DOHH2 (cell line): ENCODE results near the gene RHOXF2B.

Experiments
- H3F3A ChIP-seq: fragments of 200-600 bp; sonication (generic), shearing (Covaris generic); 2 replicates; pipeline ENCODE4 v1.6.0; 2016; ENCODE audit warnings: antibody characterized with exemption, mild to moderate bottlenecking; ENCODE audit not compliant: control insufficient read depth, insufficient read depth
- H3K27ac ChIP-seq: fragments of 200-600 bp; sonication (generic); 2 replicates; pipeline ENCODE4 v1.5.1; 2014; ENCODE audit warnings: low read depth, mild to moderate bottlenecking, low read length, moderate library complexity
- H3K27me3 ChIP-seq: fragments of 200-600 bp; sonication (generic); 2 replicates; pipeline ENCODE4 v1.6.1; 2014; ENCODE audit warnings: mild to moderate bottlenecking, low read length, mixed read lengths; ENCODE audit not compliant: control insufficient read depth
- H3K36me3 ChIP-seq: fragments of 200-600 bp; sonication (generic); 2 replicates; pipeline ENCODE4 v1.6.1; 2014; ENCODE audit warnings: mild to moderate bottlenecking, low read length, moderate library complexity, mixed read lengths; ENCODE audit not compliant: control insufficient read depth
- H3K4me1 ChIP-seq: fragments of 200-600 bp; sonication (generic); 2 replicates; pipeline ENCODE4 v1.6.1; 2014; ENCODE audit warnings: mild to moderate bottlenecking, low read length, mixed read lengths; ENCODE audit not compliant: control insufficient read depth
- H3K4me2 ChIP-seq: fragments of 200-600 bp; sonication (generic); 2 replicates; pipeline ENCODE4 v1.6.0; 2014; ENCODE audit warnings: mild to moderate bottlenecking, low read length, moderate library complexity
- H3K4me3 ChIP-seq: fragments of 200-600 bp; sonication (generic); 2 replicates; pipeline ENCODE4 v1.5.1; 2014; ENCODE audit warnings: mild to moderate bottlenecking, low read length, mixed read lengths
- H3K79me2 ChIP-seq: fragments of 200-600 bp; sonication (generic); 2 replicates; pipeline ENCODE4 v1.6.1; 2014; ENCODE audit warnings: mild to moderate bottlenecking, low read length, mixed read lengths; ENCODE audit not compliant: control insufficient read depth
- H3K9me2 ChIP-seq: fragments of 200-600 bp; sonication (generic); replicated peaks from 2 replicates; pipeline ENCODE4 v1.6.1; 2014; ENCODE audit warnings: mild to moderate bottlenecking, low read length, mixed read lengths; ENCODE audit not compliant: control insufficient read depth
- H3K9me3 ChIP-seq: fragments of 200-600 bp; sonication (generic); 2 replicates; pipeline ENCODE4 v1.6.1; 2014; ENCODE audit warnings: antibody characterized with exemption, low read length, mixed read lengths; ENCODE audit not compliant: control insufficient read depth, insufficient read depth
- H4K20me1 ChIP-seq: fragments of 200-600 bp; sonication (generic); 2 replicates; pipeline ENCODE4 v1.6.0; 2014; ENCODE audit warnings: low read depth, mild to moderate bottlenecking, antibody characterized with exemption, low read length, moderate library complexity; ENCODE audit not compliant: control insufficient read depth, insufficient read depth
- EZH2phosphoT487 ChIP-seq: fragments of 200-600 bp; sonication (generic); IDR thresholded peaks from 2 replicates; pipeline ENCODE4 v1.6.1; 2017; ENCODE audit warnings: borderline replicate concordance, mild to moderate bottlenecking, antibody characterized with exemption, low read length, moderate library complexity, mixed read lengths
- TF ChIP-seq, protein P1 (sequence below): fragments of 200-600 bp; sonication (generic); IDR thresholded peaks from one replicate; pipeline ENCODE4 v1.5.1; 2014; ENCODE audit warnings: antibody characterized with exemption, mild to moderate bottlenecking, low read depth, low read length; ENCODE audit not compliant: poor library complexity, severe bottlenecking

The RHOXF2B gene

DNA sequence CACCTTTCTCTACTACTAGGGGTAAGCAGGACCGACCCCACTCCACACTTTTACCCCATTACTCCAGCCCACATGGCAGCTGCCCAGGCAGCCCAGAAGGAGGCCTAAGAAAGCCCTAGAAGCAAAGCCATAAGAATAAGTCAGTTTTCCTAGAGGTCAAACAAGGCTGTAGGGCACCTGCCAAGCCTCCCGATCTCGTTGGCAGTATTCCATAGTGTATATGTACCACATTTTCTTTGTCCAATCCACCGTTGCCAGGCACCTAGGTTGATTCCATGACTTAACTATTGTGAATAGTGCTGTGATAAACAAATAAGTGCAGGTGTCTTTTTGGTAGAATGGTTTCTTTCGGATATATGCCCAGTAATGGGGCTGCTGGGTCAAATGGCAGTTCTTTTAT is 54.2 kb downstream of the RHOXF2B start:
- H3K4me2 ChIP-seq: no peak overlapping the region
- no peaks in the 10 kb centered on the region for H3K9me3 ChIP-seq
- no peaks in the 10 kb centered on the region for H3F3A ChIP-seq
- H3K9me2 ChIP-seq: no peaks in the 10 kb centered on the region
- H4K20me1 ChIP-seq: no peaks in the 10 kb centered on the region
- H3K27me3 ChIP-seq: no peaks in the 10 kb centered on the region
- no peaks in the 10 kb centered on the region for H3K4me1 ChIP-seq
- no peak overlapping the region for H3K4me3 ChIP-seq
- H3K79me2 ChIP-seq: no peaks in the 10 kb centered on the region
- H3K27ac ChIP-seq: no peak overlapping the region
- TF ChIP-seq, protein P1, sequence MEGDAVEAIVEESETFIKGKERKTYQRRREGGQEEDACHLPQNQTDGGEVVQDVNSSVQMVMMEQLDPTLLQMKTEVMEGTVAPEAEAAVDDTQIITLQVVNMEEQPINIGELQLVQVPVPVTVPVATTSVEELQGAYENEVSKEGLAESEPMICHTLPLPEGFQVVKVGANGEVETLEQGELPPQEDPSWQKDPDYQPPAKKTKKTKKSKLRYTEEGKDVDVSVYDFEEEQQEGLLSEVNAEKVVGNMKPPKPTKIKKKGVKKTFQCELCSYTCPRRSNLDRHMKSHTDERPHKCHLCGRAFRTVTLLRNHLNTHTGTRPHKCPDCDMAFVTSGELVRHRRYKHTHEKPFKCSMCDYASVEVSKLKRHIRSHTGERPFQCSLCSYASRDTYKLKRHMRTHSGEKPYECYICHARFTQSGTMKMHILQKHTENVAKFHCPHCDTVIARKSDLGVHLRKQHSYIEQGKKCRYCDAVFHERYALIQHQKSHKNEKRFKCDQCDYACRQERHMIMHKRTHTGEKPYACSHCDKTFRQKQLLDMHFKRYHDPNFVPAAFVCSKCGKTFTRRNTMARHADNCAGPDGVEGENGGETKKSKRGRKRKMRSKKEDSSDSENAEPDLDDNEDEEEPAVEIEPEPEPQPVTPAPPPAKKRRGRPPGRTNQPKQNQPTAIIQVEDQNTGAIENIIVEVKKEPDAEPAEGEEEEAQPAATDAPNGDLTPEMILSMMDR: no peak
- TF ChIP-seq EZH2phosphoT487: no peak
- no peaks in the 10 kb centered on the region for H3K36me3 ChIP-seq

DNA sequence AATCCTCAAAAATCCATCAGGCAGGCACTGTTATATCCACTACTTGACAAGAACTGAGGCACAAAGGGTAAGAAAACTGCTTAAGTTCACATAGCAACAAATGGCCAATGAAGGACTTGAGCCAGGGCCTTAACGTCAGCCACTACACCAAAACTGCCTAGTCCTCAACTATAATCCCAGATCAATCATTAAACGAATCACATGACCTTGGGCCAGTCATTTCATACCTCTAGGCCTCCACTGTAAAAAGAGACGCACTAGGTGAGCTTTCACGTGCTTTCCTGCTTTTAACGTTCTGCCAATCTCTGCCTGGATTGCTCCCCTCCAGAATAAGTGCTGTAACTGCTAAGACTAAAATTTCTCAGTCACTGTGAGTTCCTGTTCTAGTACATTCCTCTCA is 54.7 kb downstream of the RHOXF2B start:
- no peaks in the 10 kb centered on the region for H3K79me2 ChIP-seq
- no peak overlapping the region for H3K27ac ChIP-seq
- no peak overlapping the region for H3K4me2 ChIP-seq
- H3K27me3 ChIP-seq: no peaks in the 10 kb centered on the region; the same call in 1 of the 2 replicates
- H3K4me1 ChIP-seq: no peaks in the 10 kb centered on the region
- TF ChIP-seq EZH2phosphoT487: no peak
- TF ChIP-seq, protein P1: no peak
- H3K36me3 ChIP-seq: no peaks in the 10 kb centered on the region
- H3K9me2 ChIP-seq: no peaks in the 10 kb centered on the region
- H3F3A ChIP-seq: no peaks in the 10 kb centered on the region
- H4K20me1 ChIP-seq: no peaks in the 10 kb centered on the region
- no peaks in the 10 kb centered on the region for H3K9me3 ChIP-seq
- H3K4me3 ChIP-seq: no peak overlapping the region
